Measurements from ENCODE around the gene MCRS1. TPM values are rescaled to one million over a fixed set of nuclear protein-coding genes. Genes with fewer than 3 reads are reported as not detected.

Gene MCRS1
- total and polyA plus RNA-seq, 4 donors, result 20.0 to 33.1 (median 26.1) TPM

DNA sequence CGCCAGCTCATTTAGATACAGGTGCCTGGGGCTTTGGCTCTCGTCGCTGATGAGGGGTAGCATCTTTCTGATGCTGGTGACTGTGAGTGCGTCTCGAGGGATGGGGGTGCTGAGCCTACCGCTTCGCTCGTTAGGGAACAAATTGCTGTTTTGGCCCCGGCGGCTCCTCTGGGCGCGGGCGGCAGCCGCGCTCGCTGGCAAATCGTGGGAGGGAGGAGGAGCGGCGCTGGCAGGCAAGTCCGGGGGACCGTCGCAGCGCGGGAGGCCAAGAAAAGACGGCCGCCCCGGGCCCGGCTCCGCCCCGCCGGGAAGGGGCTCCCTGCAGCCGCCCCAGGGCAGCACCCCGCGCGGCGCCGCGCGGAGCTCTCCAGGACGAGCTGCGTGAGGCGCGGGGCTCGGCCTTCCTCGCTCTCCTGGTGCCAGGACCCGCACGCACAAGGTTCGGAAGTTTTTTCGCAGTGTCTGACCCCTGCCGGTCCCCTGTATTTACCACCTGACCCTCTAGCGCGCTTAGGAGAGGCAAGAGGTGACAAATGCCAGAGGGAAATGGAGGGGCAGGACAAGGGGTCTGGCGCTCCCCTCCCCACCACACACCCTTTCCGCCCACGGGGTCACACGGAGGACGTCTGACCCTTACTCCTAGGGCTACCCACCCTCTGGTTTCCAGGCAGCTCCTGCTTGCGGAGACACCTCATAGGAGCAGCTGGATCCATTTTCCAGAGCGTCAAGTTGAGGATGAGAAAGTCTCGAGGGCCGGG is 30.0 kb downstream of the MCRS1 start:
- H3K27me3 ChIP-seq (ENCODE audit: control insufficient read depth in 4 of 4, insufficient read depth in 4 of 4, low read length in 3 of 4), result peaks cover 0 to 10% (median 4%) of the 10 kb centered on the region in 4 donors
- WGBS, result 2% methylated on average over 61 of the region's 61 CpGs
- no peak overlapping the region for H3K27ac ChIP-seq (ENCODE audit: low read depth in 1 of 2, low read length in 2 of 2)
- no peak overlapping the region for H3K9ac ChIP-seq (ENCODE audit: low read depth in 1 of 2, low read length in 2 of 2)
- H3K36me3 ChIP-seq (ENCODE audit: control insufficient read depth in 4 of 4, insufficient read depth in 3 of 4, low read depth in 1 of 4, low read length in 3 of 4), result no peaks in the 10 kb centered on the region
- H3K9me3 ChIP-seq (ENCODE audit: control insufficient read depth in 4 of 4, low read length in 3 of 4), result no peaks in the 10 kb centered on the region
- H3K4me3 ChIP-seq (ENCODE audit: low read depth in 1 of 3, low read length in 3 of 3), result peak overlapping the region in 2 of 3 donors; percentile 23 to 47
- no peak for TF ChIP-seq TAF1 (conservative IDR thresholded peaks at IDR 0.05)
- peaks cover 10 to 12% (median 11%) of the 10 kb centered on the region in 4 donors for H3K4me1 ChIP-seq (ENCODE audit: control insufficient read depth in 4 of 4, insufficient read depth in 4 of 4, low read length in 3 of 4)
- DNase-seq (ENCODE audit: low spot score), result no peak

DNA sequence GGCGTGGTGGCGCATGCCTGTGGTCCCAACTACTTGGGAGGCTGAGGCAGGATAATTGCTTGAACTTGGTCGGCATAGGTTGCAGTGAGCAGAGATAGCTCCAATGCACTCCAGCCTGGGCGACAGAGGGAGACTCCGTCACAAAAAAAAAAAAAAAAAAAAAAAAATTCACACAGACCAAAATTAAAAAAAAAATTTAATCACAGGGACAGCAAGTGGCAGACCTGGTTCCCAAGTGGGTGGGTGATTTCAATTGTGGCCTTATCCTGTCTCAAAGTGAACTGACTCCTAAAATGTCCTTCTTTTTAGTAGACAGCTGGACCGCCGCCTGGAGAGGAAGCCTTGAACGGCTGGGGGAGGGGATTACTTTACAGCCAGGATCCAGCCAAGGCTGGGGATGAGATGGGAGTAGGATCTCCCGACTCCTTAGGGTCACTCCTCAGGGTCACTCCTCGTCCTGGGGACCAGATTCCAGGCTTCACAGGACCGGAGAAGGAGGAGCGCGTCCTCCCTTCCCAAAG is 30.7 kb downstream of the MCRS1 start:
- WGBS, result 27% methylated on average over 13 of the region's 13 CpGs
- Histone ChIP-seq H3K9ac (ENCODE audit: low read depth in 1 of 2, low read length in 2 of 2) (no peak overlapping the region), H3K27ac (ENCODE audit: low read depth in 1 of 2, low read length in 2 of 2) (no peak overlapping the region)

More for the DNA sequence above, 30.7 kb downstream of the MCRS1 start:
- H3K4me1 ChIP-seq (ENCODE audit: control insufficient read depth in 4 of 4, insufficient read depth in 4 of 4, low read length in 3 of 4), result peaks cover 10 to 12% (median 11%) of the 10 kb centered on the region in 4 donors
- TF ChIP-seq, protein P1, sequence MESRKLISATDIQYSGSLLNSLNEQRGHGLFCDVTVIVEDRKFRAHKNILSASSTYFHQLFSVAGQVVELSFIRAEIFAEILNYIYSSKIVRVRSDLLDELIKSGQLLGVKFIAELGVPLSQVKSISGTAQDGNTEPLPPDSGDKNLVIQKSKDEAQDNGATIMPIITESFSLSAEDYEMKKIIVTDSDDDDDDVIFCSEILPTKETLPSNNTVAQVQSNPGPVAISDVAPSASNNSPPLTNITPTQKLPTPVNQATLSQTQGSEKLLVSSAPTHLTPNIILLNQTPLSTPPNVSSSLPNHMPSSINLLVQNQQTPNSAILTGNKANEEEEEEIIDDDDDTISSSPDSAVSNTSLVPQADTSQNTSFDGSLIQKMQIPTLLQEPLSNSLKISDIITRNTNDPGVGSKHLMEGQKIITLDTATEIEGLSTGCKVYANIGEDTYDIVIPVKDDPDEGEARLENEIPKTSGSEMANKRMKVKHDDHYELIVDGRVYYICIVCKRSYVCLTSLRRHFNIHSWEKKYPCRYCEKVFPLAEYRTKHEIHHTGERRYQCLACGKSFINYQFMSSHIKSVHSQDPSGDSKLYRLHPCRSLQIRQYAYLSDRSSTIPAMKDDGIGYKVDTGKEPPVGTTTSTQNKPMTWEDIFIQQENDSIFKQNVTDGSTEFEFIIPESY (IDR thresholded peaks at IDR 0.05), result no peak
- no peak for TF ChIP-seq TAF1 (conservative IDR thresholded peaks at IDR 0.05)
- TF ChIP-seq, protein P2, sequence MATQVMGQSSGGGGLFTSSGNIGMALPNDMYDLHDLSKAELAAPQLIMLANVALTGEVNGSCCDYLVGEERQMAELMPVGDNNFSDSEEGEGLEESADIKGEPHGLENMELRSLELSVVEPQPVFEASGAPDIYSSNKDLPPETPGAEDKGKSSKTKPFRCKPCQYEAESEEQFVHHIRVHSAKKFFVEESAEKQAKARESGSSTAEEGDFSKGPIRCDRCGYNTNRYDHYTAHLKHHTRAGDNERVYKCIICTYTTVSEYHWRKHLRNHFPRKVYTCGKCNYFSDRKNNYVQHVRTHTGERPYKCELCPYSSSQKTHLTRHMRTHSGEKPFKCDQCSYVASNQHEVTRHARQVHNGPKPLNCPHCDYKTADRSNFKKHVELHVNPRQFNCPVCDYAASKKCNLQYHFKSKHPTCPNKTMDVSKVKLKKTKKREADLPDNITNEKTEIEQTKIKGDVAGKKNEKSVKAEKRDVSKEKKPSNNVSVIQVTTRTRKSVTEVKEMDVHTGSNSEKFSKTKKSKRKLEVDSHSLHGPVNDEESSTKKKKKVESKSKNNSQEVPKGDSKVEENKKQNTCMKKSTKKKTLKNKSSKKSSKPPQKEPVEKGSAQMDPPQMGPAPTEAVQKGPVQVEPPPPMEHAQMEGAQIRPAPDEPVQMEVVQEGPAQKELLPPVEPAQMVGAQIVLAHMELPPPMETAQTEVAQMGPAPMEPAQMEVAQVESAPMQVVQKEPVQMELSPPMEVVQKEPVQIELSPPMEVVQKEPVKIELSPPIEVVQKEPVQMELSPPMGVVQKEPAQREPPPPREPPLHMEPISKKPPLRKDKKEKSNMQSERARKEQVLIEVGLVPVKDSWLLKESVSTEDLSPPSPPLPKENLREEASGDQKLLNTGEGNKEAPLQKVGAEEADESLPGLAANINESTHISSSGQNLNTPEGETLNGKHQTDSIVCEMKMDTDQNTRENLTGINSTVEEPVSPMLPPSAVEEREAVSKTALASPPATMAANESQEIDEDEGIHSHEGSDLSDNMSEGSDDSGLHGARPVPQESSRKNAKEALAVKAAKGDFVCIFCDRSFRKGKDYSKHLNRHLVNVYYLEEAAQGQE (IDR thresholded peaks at IDR 0.05), result no peak
- TF ChIP-seq, protein P3, sequence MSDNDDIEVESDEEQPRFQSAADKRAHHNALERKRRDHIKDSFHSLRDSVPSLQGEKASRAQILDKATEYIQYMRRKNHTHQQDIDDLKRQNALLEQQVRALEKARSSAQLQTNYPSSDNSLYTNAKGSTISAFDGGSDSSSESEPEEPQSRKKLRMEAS (IDR thresholded peaks at IDR 0.05), result no peak
- TF ChIP-seq YY1 (IDR thresholded peaks at IDR 0.05), result no peak
- TF ChIP-seq, protein P4, sequence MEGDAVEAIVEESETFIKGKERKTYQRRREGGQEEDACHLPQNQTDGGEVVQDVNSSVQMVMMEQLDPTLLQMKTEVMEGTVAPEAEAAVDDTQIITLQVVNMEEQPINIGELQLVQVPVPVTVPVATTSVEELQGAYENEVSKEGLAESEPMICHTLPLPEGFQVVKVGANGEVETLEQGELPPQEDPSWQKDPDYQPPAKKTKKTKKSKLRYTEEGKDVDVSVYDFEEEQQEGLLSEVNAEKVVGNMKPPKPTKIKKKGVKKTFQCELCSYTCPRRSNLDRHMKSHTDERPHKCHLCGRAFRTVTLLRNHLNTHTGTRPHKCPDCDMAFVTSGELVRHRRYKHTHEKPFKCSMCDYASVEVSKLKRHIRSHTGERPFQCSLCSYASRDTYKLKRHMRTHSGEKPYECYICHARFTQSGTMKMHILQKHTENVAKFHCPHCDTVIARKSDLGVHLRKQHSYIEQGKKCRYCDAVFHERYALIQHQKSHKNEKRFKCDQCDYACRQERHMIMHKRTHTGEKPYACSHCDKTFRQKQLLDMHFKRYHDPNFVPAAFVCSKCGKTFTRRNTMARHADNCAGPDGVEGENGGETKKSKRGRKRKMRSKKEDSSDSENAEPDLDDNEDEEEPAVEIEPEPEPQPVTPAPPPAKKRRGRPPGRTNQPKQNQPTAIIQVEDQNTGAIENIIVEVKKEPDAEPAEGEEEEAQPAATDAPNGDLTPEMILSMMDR (IDR thresholded peaks at IDR 0.05; ENCODE audit: low read depth, low read length, missing input control), result no peak
- no peak for TF ChIP-seq GABPA (IDR thresholded peaks at IDR 0.05 in 1 of 2, conservative IDR thresholded peaks at IDR 0.05 in 1 of 2)
- TF ChIP-seq JUND (IDR thresholded peaks at IDR 0.05), result no peak
- TF ChIP-seq RXRA (IDR thresholded peaks at IDR 0.05), result no peak
- no peak for TF ChIP-seq FOXA1 (IDR thresholded peaks at IDR 0.05)
- TF ChIP-seq HNF4G (IDR thresholded peaks at IDR 0.05), result no peak
- TF ChIP-seq FOXA2 (IDR thresholded peaks at IDR 0.05), result no peak
- TF ChIP-seq NR2F2 (IDR thresholded peaks at IDR 0.05), result no peak
- TF ChIP-seq RAD21 (IDR thresholded peaks at IDR 0.05), result no peak
- TF ChIP-seq, protein P5, sequence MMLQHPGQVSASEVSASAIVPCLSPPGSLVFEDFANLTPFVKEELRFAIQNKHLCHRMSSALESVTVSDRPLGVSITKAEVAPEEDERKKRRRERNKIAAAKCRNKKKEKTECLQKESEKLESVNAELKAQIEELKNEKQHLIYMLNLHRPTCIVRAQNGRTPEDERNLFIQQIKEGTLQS (IDR thresholded peaks at IDR 0.05), result no peak
- no peak for TF ChIP-seq SP1 (IDR thresholded peaks at IDR 0.05)
- peak overlapping the region in 1 of 3 donors; percentile 47 for H3K4me3 ChIP-seq (ENCODE audit: low read depth in 1 of 3, low read length in 3 of 3)
- no peak for DNase-seq (ENCODE audit: low spot score)
- peaks cover 0 to 10% (median 4%) of the 10 kb centered on the region in 4 donors for H3K27me3 ChIP-seq (ENCODE audit: control insufficient read depth in 4 of 4, insufficient read depth in 4 of 4, low read length in 3 of 4)
- H3K9me3 ChIP-seq (ENCODE audit: control insufficient read depth in 4 of 4, low read length in 3 of 4), result no peaks in the 10 kb centered on the region
- no peaks in the 10 kb centered on the region for H3K36me3 ChIP-seq (ENCODE audit: control insufficient read depth in 4 of 4, insufficient read depth in 3 of 4, low read depth in 1 of 4, low read length in 3 of 4)
